NCI-H2196 treated with DMSO at 0.1 percent for 48 hours (cell line): Measurements from ENCODE around the gene FNBP1.
"Not testable (repeated sequence)": the region's sequence is repeated elsewhere in the genome, so short reads cannot be mapped to it uniquely, and the experiment has no call there.

ENCODE experiments used
- DNase-seq: peaks from one replicate; lab custom pipeline; 2025; ENCODE audit not compliant: unreplicated experiment; lab: John Stamatoyannopoulos, UW

FNBP1 gene

DNA sequence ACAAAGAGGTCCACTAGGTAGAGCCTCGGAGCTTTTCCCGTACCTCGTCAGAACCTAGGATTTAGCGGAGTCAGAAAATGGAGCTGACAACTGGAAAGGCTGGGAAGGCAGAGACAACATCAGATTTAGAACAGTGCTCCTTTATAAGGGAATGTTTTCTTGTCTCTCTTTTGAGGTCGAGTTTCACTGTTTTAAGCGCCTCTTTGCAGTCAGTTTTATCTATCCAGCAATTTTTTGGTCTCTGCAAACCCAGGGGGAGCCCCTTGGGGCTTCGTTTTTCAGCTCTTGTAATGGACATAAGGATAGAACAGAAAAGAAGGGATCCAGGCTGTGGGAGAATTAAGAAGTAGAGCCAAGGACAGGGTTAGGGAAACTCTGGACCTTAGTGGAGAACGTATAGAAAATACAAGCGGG, 80.5 kb downstream of the FNBP1 start:
- no peak for DNase-seq

GRCh38 chr9:129958796-129959195, 84.2 kb downstream of the FNBP1 start:
- DNase-seq, result no peak

GRCh38 chr9:129954868-129955550, 88.0 kb downstream of the FNBP1 start:
- no peak for DNase-seq

DNA sequence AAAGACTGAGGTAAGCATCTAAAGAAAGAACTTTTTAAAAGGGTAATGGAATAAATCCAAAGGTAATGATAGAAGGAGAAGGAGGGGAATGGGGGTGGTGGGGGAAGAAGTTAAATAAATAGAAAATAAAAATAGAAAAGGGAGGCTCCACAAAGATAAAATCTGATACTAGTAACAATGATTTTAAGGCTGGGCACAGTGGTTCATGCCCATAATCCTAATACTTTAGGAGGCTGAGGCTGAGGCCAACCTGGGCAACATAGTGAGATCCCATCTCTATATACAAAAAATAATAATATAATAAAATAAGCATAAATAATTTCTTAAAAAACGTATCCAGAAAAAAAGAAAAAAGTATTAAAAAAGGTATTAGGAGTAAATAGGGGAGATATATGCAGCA, 89.3 kb downstream of the FNBP1 start:
- DNase-seq, result no peak

GRCh38 chr9:129952337-129952736, 90.7 kb downstream of the FNBP1 start:
- no peak for DNase-seq

- DNase-seq, result no peak
These were observed 93.2 kb downstream of the FNBP1 start for GRCh38 chr9:129949821-129950220.

- not testable (repeated sequence) for DNase-seq
These were observed 94.4 kb downstream of the FNBP1 start for GRCh38 chr9:129948626-129949025.

GRCh38 chr9:129946246-129946995, 96.6 kb downstream of the FNBP1 start:
- DNase-seq, result no peak

DNA sequence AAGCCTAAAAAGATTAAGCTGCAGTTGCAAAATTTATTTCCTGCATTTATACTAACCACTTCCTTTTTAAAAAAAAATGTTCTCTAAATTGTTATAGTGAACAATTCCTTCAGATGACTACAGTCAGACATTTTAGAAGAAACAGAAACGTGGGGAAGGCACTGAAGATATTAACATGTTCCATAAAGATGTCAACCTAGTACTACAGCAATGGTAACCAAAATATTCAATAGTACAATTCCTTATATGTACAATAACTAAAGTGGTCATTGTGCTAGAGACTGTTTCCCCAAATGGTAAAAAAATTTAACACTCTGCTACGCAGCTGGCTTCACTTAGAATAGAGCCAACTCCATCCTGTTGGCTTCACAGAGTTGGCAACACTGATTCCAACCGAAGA, 97.7 kb downstream of the FNBP1 start:
- DNase-seq, result no peak

- DNase-seq, result no peak
These were observed 98.4 kb downstream of the FNBP1 start for GRCh38 chr9:129944506-129945116.

- no peak for DNase-seq
These were observed 103.6 kb downstream of the FNBP1 start for GRCh38 chr9:129939431-129939830.

DNA sequence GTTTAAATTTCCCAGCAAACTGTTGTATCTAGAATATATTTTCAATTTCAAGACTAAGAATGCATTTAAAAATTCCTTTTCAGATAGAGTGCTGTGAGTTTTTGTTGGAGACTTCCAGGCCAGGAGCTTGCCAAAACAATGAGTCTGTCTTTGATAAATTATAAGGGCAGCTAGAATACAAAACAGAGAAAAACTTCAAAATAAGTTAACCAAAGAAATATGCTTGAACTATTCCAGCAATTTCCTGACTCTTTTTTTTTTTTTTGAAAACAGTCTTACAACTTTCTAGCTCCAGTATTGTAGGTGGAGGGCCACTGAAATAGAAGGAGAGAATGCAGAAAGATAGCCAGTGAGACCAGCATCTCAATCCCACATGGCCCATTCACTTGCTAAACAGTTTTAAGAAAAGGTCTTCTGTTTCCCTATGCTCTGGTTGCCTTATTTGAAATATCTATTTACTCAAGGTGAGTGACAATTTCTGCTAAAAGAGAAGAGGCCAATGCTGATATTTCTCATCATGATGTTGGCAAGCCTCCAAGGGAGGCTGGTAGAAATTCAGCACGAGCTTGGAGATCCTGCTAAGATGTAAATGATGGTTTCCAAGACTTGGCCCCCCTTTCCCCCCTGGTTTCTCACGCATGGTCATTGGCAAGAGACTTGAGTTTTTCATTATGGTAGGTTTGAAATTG, 104.6 kb downstream of the FNBP1 start:
- no peak for DNase-seq

GRCh38 chr9:129937879-129938278, 105.1 kb downstream of the FNBP1 start:
- not testable (repeated sequence) for DNase-seq

GRCh38 chr9:129936222-129936621, 106.8 kb downstream of the FNBP1 start:
- no peak for DNase-seq

- DNase-seq, result no peak
These were observed 108.2 kb downstream of the FNBP1 start for GRCh38 chr9:129934780-129935179.

- no peak for DNase-seq
These were observed 108.9 kb downstream of the FNBP1 start for GRCh38 chr9:129934041-129934591.

DNA sequence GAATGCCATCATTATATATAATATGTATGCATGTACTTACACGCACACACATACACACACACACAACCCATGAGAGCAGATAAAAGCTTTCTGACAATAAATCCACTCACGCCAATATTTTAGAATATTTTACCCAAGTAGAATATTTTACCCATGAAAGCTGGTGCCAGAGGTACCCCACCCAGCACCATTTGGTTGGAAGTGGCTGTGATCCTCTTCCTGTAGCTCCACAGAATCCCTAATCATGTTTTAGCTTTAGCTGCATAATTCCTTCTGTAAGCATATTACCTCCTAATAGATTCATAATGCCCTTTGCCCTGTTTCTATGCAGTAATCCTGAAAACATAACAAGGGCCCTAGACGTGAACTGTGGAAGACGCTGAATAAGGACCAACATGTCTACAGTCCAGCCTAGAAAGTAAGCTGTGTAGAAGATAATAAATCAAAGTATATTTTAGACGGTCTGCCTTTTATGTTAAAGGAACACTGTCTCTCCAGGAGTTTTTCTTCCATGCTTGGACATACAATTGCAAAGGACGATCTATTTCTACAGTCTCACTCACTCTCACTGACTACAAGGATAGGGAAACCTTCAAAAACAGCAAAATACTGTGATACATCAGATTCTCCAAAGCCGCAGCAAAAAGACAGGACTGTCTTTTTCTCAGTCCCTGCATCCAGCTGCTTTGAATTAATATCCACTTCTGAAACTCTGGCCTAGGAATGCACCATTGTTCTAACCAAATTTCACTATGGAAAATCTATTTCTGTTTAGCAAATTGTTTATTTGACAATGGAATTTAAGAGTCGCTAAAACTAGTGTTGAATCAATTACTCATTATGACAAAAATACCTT, 109.6 kb downstream of the FNBP1 start:
- no peak for DNase-seq

- no peak for DNase-seq
These were observed 110.5 kb downstream of the FNBP1 start for GRCh38 chr9:129932303-129933151.

GRCh38 chr9:129930743-129931142, 112.2 kb downstream of the FNBP1 start:
- DNase-seq, result no peak
